GM23338 (cell line): ENCODE results near the gene SEMA6B. TPM values are rescaled to one million over a fixed set of nuclear protein-coding genes. Genes with fewer than 3 reads are reported as not detected.

Experiments used
- ATAC-seq: fragments of 200-7000 bp; cut with Tn5 transposase; 3 replicates; pipeline ENCODE4 v1.9.1; 2020
- DNase-seq: peaks from one replicate; pipeline ENCODE4 v3.0.0-alpha.2; 2015; ENCODE audit warnings: low spot score
- H2AFZ ChIP-seq: fragments of 200-600 bp; sonication (generic); 2 replicates; pipeline ENCODE4 v1.8.0; 2016; ENCODE audit warnings: antibody characterized with exemption, mild to moderate bottlenecking, moderate library complexity
- H3F3A ChIP-seq: fragments of 200-600 bp; sonication (generic); replicated peaks from 2 replicates; pipeline ENCODE4 v1.8.0; 2017; ENCODE audit warnings: antibody characterized with exemption, mixed run types, low read depth
- H3K27ac ChIP-seq: fragments of 200-600 bp; sonication (generic); 2 replicates; pipeline ENCODE4 v1.6.1; 2016; ENCODE audit warnings: low read depth
- H3K27me3 ChIP-seq: fragments of 200-600 bp; sonication (generic); 2 replicates; pipeline ENCODE4 v1.8.0; 2016; ENCODE audit warnings: mild to moderate bottlenecking, mixed run types, moderate library complexity; ENCODE audit not compliant: insufficient read depth
- H3K36me3 ChIP-seq: fragments of 200-600 bp; sonication (generic); 2 replicates; pipeline ENCODE4 v1.8.0; 2016; ENCODE audit warnings: mild to moderate bottlenecking; ENCODE audit not compliant: insufficient read depth
- H3K4me1 ChIP-seq: fragments of 200-600 bp; sonication (generic); 2 replicates; pipeline ENCODE4 v1.8.0; 2016; ENCODE audit warnings: mild to moderate bottlenecking, moderate library complexity; ENCODE audit not compliant: insufficient read depth
- H3K4me2 ChIP-seq: fragments of 200-600 bp; sonication (generic); 2 replicates; pipeline ENCODE4 v1.7.1; 2017; ENCODE audit warnings: mixed run types
- H3K4me3 ChIP-seq: fragments of 200-600 bp; sonication (generic); 2 replicates; pipeline ENCODE4 v1.6.1; 2016; ENCODE audit warnings: mixed run types
- H3K79me2 ChIP-seq: fragments of 200-600 bp; sonication (generic); replicated peaks from 2 replicates; pipeline ENCODE4 v1.8.0; 2017; ENCODE audit warnings: mild to moderate bottlenecking; ENCODE audit not compliant: insufficient read depth
- H3K9me2 ChIP-seq: fragments of 200-600 bp; sonication (generic); 2 replicates; pipeline ENCODE4 v1.8.0; 2017; ENCODE audit not compliant: insufficient read depth
- H4K20me1 ChIP-seq: fragments of 200-600 bp; sonication (generic); replicated peaks from 2 replicates; pipeline ENCODE4 v1.8.0; 2017; ENCODE audit warnings: mild to moderate bottlenecking; ENCODE audit not compliant: insufficient read depth
- H3K27ac Mint-ChIP-seq: 2 replicates; pipeline ENCODE4 v1.8.0; 2020; ENCODE audit warnings: inconsistent platforms, mild to moderate bottlenecking, moderate library complexity, mixed read lengths
- H3K27me3 Mint-ChIP-seq: 3 replicates; pipeline ENCODE4 v1.8.0; 2022; ENCODE audit warnings: low read depth, mild to moderate bottlenecking, moderate library complexity, mixed read lengths, inconsistent platforms; ENCODE audit not compliant: insufficient read depth, poor library complexity
- H3K36me3 Mint-ChIP-seq: 3 replicates; pipeline ENCODE4 v1.8.0; 2021; ENCODE audit warnings: low read depth, mild to moderate bottlenecking, inconsistent platforms, moderate library complexity, mixed read lengths
- H3K4me1 Mint-ChIP-seq: 3 replicates; pipeline ENCODE4 v1.8.0; 2020; ENCODE audit warnings: mild to moderate bottlenecking, inconsistent platforms, mixed read lengths
- H3K4me3 Mint-ChIP-seq: 3 replicates; pipeline ENCODE4 v1.8.0; 2021; ENCODE audit warnings: moderate library complexity, mild to moderate bottlenecking, inconsistent platforms, mixed read lengths
- H3K9me3 Mint-ChIP-seq: 3 replicates; pipeline ENCODE4 v1.8.0; 2020; ENCODE audit warnings: moderate library complexity, mild to moderate bottlenecking, inconsistent platforms, mixed read lengths
- CREB1 ChIP-seq: fragments of 250-450 bp; sonication (Bioruptor Pico); IDR thresholded peaks from 2 replicates; pipeline ENCODE4 v1.5.0; 2020; ENCODE audit warnings: low read depth, mild to moderate bottlenecking, moderate library complexity
- CTCF ChIP-seq, 2 experiments: fragments of 200-600 bp in 1 of 2; sonication (generic) in 1 of 2; conservative IDR thresholded peaks; 2 replicates each; pipeline versions ENCODE4 v1.5.1 to v1.6.1; 2016 to 2017; ENCODE audit warnings: antibody characterized with exemption in 2 of 2, low read depth in 2 of 2, mild to moderate bottlenecking in 2 of 2, moderate library complexity in 1 of 2
- EZH2 ChIP-seq: fragments of 200-600 bp; sonication (generic); IDR thresholded peaks from one replicate; pipeline ENCODE4 v1.8.0; 2017; ENCODE audit warnings: antibody characterized with exemption, mild to moderate bottlenecking, low read depth; ENCODE audit not compliant: unreplicated experiment
- EZH2phosphoT487 ChIP-seq: fragments of 200-600 bp; sonication (generic); IDR thresholded peaks from one replicate; pipeline ENCODE4 v1.8.1; 2018; ENCODE audit warnings: antibody characterized with exemption; ENCODE audit not compliant: unreplicated experiment
- JUNB ChIP-seq: IDR thresholded peaks from one replicate; pipeline ENCODE4 v1.6.1; 2016; ENCODE audit warnings: antibody characterized with exemption; ENCODE audit not compliant: unreplicated experiment
- NANOG ChIP-seq: IDR thresholded peaks from 2 replicates; pipeline ENCODE4 v1.6.1; 2016; ENCODE audit warnings: antibody characterized with exemption, borderline replicate concordance
- POLR2AphosphoS5 ChIP-seq: IDR thresholded peaks from 2 replicates; pipeline ENCODE4 v1.6.1; 2016; ENCODE audit warnings: antibody characterized with exemption, low read depth
- STAT1 ChIP-seq: IDR thresholded peaks from one replicate; pipeline ENCODE4 v1.6.1; 2016; ENCODE audit warnings: antibody characterized with exemption; ENCODE audit not compliant: unreplicated experiment
- ZNF114 ChIP-seq: fragments of 250-450 bp; sonication (Bioruptor Pico); IDR thresholded peaks from 2 replicates; pipeline ENCODE4 v1.5.0; 2020; ENCODE audit warnings: mild to moderate bottlenecking, moderate library complexity
- ZNF331 ChIP-seq: fragments of 250-450 bp; sonication (Bioruptor Pico); IDR thresholded peaks from 2 replicates; pipeline ENCODE4 v1.5.0; 2020; ENCODE audit warnings: low read depth, mild to moderate bottlenecking, moderate library complexity
- ZNF462 ChIP-seq: fragments of 250-450 bp; sonication (Bioruptor Pico); IDR thresholded peaks from 2 replicates; pipeline ENCODE4 v1.5.0; 2020; ENCODE audit warnings: mild to moderate bottlenecking, moderate library complexity
- polyA plus RNA-seq: library from polyadenylated mRNA; unstranded; fragments of >200 nt; fragmentation: Nextera tagmentation; extraction: Ambion mirVana; gene quantifications from 2 replicates; pipeline ENCODE4 v1.2.1, GENCODE V29; 2016
- total RNA-seq: library from RNA; depleted of rRNA; stranded (reverse); fragments of >200 nt; shearing (Covaris generic); gene quantifications from 2 replicates; pipeline ENCODE4 v1.2.3, GENCODE V29; 2014
- TF ChIP-seq, protein P1 (sequence below): IDR thresholded peaks from 2 replicates; pipeline ENCODE4 v1.6.1; 2016; ENCODE audit warnings: antibody characterized with exemption
- TF ChIP-seq, protein P2 (sequence below): IDR thresholded peaks from one replicate; pipeline ENCODE4 v1.6.1; 2018; ENCODE audit warnings: antibody characterized with exemption; ENCODE audit not compliant: unreplicated experiment

SEMA6B gene
- total and polyA plus RNA-seq, 2 experiments from 2014 or later, result 5.3 to 42.7 TPM

DNA sequence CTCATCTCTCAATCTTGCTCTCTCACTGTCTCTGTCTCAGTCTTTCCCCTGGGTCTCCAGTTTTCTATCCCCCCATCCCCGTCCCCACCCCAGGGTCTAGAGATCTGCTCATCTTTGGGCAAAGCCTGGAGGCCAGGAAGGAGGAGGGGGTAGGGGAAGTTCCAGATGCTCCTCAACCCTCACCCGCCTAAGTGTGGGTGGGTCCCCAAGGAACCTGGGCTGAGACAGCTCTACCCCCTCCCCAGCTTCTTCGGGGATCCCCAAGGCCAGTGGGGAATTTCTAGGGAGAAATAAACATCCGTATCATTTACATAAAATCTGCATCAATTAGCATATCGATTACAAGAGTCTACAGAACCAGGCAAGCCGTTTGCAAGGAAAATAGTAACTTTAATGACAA, 31.8 kb upstream of the SEMA6B start:
- Mint-ChIP-seq H3K4me1 (peaks cover 21% of the 10 kb centered on the region), H3K4me3 (no peak overlapping the region; the same call in 2 of the 3 replicates)
- no peak for ATAC-seq

More for the DNA sequence above, 31.8 kb upstream of the SEMA6B start:
- no peak for TF ChIP-seq JUNB
- TF ChIP-seq, protein P1, sequence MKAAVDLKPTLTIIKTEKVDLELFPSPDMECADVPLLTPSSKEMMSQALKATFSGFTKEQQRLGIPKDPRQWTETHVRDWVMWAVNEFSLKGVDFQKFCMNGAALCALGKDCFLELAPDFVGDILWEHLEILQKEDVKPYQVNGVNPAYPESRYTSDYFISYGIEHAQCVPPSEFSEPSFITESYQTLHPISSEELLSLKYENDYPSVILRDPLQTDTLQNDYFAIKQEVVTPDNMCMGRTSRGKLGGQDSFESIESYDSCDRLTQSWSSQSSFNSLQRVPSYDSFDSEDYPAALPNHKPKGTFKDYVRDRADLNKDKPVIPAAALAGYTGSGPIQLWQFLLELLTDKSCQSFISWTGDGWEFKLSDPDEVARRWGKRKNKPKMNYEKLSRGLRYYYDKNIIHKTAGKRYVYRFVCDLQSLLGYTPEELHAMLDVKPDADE, result no peak
- TF ChIP-seq ZNF331 (CRISPR knock-in tag), result no peak
- no peak for TF ChIP-seq STAT1
- TF ChIP-seq EZH2, result no peak
- TF ChIP-seq ZNF462 (CRISPR knock-in tag), result no peak
- no peak for TF ChIP-seq NANOG
- TF ChIP-seq POLR2AphosphoS5, result no peak
- no peak for TF ChIP-seq CTCF (conservative IDR thresholded peaks at IDR 0.05; ENCODE audit: low read depth in 2 of 2)
- no peak for TF ChIP-seq EZH2phosphoT487
- TF ChIP-seq ZNF114, result no peak
- TF ChIP-seq, protein P2, sequence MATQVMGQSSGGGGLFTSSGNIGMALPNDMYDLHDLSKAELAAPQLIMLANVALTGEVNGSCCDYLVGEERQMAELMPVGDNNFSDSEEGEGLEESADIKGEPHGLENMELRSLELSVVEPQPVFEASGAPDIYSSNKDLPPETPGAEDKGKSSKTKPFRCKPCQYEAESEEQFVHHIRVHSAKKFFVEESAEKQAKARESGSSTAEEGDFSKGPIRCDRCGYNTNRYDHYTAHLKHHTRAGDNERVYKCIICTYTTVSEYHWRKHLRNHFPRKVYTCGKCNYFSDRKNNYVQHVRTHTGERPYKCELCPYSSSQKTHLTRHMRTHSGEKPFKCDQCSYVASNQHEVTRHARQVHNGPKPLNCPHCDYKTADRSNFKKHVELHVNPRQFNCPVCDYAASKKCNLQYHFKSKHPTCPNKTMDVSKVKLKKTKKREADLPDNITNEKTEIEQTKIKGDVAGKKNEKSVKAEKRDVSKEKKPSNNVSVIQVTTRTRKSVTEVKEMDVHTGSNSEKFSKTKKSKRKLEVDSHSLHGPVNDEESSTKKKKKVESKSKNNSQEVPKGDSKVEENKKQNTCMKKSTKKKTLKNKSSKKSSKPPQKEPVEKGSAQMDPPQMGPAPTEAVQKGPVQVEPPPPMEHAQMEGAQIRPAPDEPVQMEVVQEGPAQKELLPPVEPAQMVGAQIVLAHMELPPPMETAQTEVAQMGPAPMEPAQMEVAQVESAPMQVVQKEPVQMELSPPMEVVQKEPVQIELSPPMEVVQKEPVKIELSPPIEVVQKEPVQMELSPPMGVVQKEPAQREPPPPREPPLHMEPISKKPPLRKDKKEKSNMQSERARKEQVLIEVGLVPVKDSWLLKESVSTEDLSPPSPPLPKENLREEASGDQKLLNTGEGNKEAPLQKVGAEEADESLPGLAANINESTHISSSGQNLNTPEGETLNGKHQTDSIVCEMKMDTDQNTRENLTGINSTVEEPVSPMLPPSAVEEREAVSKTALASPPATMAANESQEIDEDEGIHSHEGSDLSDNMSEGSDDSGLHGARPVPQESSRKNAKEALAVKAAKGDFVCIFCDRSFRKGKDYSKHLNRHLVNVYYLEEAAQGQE, result no peak
- no peak for TF ChIP-seq CREB1 (CRISPR knock-in tag)
- Histone ChIP-seq H3F3A (peaks cover 6% of the 10 kb centered on the region; the same call in 1 of the 2 replicates), H3K27me3 (peaks cover 11% of the 10 kb centered on the region; the same call in 1 of the 2 replicates), H3K4me3 (no peak overlapping the region), H3K79me2 (no peaks in the 10 kb centered on the region), H4K20me1 (no peaks in the 10 kb centered on the region), H2AFZ (no peak overlapping the region), H3K36me3 (no peaks in the 10 kb centered on the region), H3K9me2 (no peaks in the 10 kb centered on the region), H3K4me1 (no peaks in the 10 kb centered on the region; the same call in 1 of the 2 replicates), H3K27ac (no peak overlapping the region), H3K4me2 (no peak overlapping the region)
- peaks cover 14% of the 10 kb centered on the region for H3K27me3 Mint-ChIP-seq
- no peak overlapping the region for H3K27ac Mint-ChIP-seq
- H3K36me3 Mint-ChIP-seq, result no peaks in the 10 kb centered on the region
- no peaks in the 10 kb centered on the region for H3K9me3 Mint-ChIP-seq
- DNase-seq, result no peak
